Endothelial cell of umbilical vein (primary cell): ENCODE results near the gene DIP2C. TPM values are rescaled to one million over a fixed set of nuclear protein-coding genes. Genes with fewer than 3 reads are reported as not detected.
"Not testable (repeated sequence)": the region's sequence is repeated elsewhere in the genome, so short reads cannot be mapped to it uniquely, and the experiment has no call there.

Experiments
- BruUV-seq: library from RNA; stranded (reverse); fragments of 400-500 nt; replicated peaks from 2 replicates; lab custom pipeline; 2021; lab: Mats Ljungman, UMichigan
- CTCF ChIA-PET: fragments of 300-600, 350-600 bp; sonication (Branson Sonifier 250); formaldehyde crosslinking; loops from one replicate; lab custom pipeline; 2021; ENCODE audit warnings: antibody characterized with exemption, inconsistent platforms; lab: Charles Lee
- POLR2A ChIA-PET: fragments of 300-600, 350-600 bp; sonication (Branson Sonifier 250); formaldehyde crosslinking; loops from one replicate; lab custom pipeline; 2021; ENCODE audit warnings: antibody characterized with exemption, inconsistent platforms; lab: Charles Lee
- DNase-seq: peaks from one replicate; pipeline ENCODE4 v3.0.0-alpha.2; 2011; ENCODE audit warnings: low read depth, low spot score
- FAIRE-seq: peaks from 2 replicates; lab custom pipeline; 2011; peaks lifted over from hg19 to GRCh38; lab: Jason Lieb, UNC
- H2AFZ ChIP-seq: 2 replicates; pipeline ENCODE4 v1.6.0; 2012; ENCODE audit warnings: low read depth, low read length, control low read depth, inconsistent platforms
- H3K27ac ChIP-seq: 2 replicates; pipeline ENCODE4 v1.5.1; 2011; ENCODE audit warnings: low read depth, mild to moderate bottlenecking, control low read depth, low read length, moderate library complexity; ENCODE audit not compliant: insufficient read depth
- H3K27me3 ChIP-seq, 2 experiments: 2 replicates each; pipeline versions ENCODE4 v1.6.0 to v1.6.1; 2011; ENCODE audit warnings: low read length in 2 of 2, mixed read lengths in 1 of 2; ENCODE audit not compliant: control insufficient read depth in 2 of 2, insufficient read depth in 2 of 2
- H3K36me3 ChIP-seq, 2 experiments: 2 replicates in 1 of 2; 3 replicates in 1 of 2; pipeline ENCODE4 v1.5.1; 2011; ENCODE audit warnings: low read length in 2 of 2, mild to moderate bottlenecking in 1 of 2, moderate library complexity in 1 of 2; ENCODE audit not compliant: control insufficient read depth in 2 of 2, insufficient read depth in 2 of 2; ENCODE audit errors: extremely low read depth in 1 of 2
- H3K4me1 ChIP-seq: 3 replicates; pipeline ENCODE4 v1.5.1; 2011; ENCODE audit warnings: mild to moderate bottlenecking, low read length; ENCODE audit not compliant: control insufficient read depth, insufficient read depth; ENCODE audit errors: extremely low read depth
- H3K4me2 ChIP-seq: 2 replicates; pipeline ENCODE4 v1.6.1; 2011; ENCODE audit warnings: low read length, control low read depth, mixed read lengths; ENCODE audit not compliant: insufficient read depth
- H3K4me3 ChIP-seq, 3 experiments: fragments of 200-600 bp in 1 of 3; sonication (generic), shearing (Covaris generic) in 1 of 3; replicated peaks in 1 of 3; 2 replicates each; pipeline ENCODE4 v1.5.1; 2011 to 2016; ENCODE audit warnings: control low read depth in 3 of 3, low read length in 3 of 3, mild to moderate bottlenecking in 2 of 3, inconsistent platforms in 1 of 3, low read depth in 1 of 3, moderate library complexity in 1 of 3; ENCODE audit not compliant: insufficient read depth in 1 of 3
- H3K79me2 ChIP-seq: 2 replicates; pipeline ENCODE4 v1.6.0; 2012; ENCODE audit warnings: low read length, inconsistent platforms; ENCODE audit not compliant: control insufficient read depth, insufficient read depth
- H3K9ac ChIP-seq: replicated peaks from 2 replicates; pipeline ENCODE3; 2011; ENCODE audit warnings: low read length, control low read depth; ENCODE audit not compliant: insufficient read depth; ENCODE audit errors: extremely low read depth
- H3K9me1 ChIP-seq: replicated peaks from 3 replicates; pipeline ENCODE4 v1.6.0; 2011; ENCODE audit warnings: mild to moderate bottlenecking, low read length; ENCODE audit not compliant: control insufficient read depth, insufficient read depth; ENCODE audit errors: extremely low read depth
- H3K9me3 ChIP-seq: replicated peaks from 2 replicates; pipeline ENCODE4 v1.5.1; 2012; ENCODE audit warnings: low read length, inconsistent platforms; ENCODE audit not compliant: control insufficient read depth, insufficient read depth
- H4K20me1 ChIP-seq: replicated peaks from 2 replicates; pipeline ENCODE3; 2011; ENCODE audit warnings: mild to moderate bottlenecking, low read length; ENCODE audit not compliant: control insufficient read depth, insufficient read depth; ENCODE audit errors: extremely low read depth
- CTCF ChIP-seq, 2 donors: IDR thresholded peaks; 1 replicate in 1 of 2; 2 replicates in 1 of 2; pipeline ENCODE4 v1.5.1; 2011; ENCODE audit warnings: low read length in 2 of 2, mild to moderate bottlenecking in 2 of 2, moderate library complexity in 2 of 2, control low read depth in 1 of 2, inconsistent platforms in 1 of 2, low read depth in 1 of 2; ENCODE audit not compliant: insufficient read depth in 1 of 2; ENCODE audit errors: extremely low read depth in 1 of 2
- EZH2 ChIP-seq: IDR thresholded peaks from 2 replicates; pipeline ENCODE4 v1.6.1; 2012; ENCODE audit warnings: borderline replicate concordance, low read depth, mild to moderate bottlenecking, moderate library complexity, low read length, inconsistent platforms; ENCODE audit not compliant: severe bottlenecking
- GATA2 ChIP-seq: IDR thresholded peaks from 2 replicates; pipeline ENCODE4 v1.7.0; 2011; ENCODE audit warnings: low read depth, mild to moderate bottlenecking, moderate library complexity, mixed read lengths, low read length; ENCODE audit not compliant: insufficient read length, insufficient read depth
- MYC ChIP-seq: IDR thresholded peaks from one replicate; pipeline ENCODE4 v1.6.1; 2011; ENCODE audit warnings: mild to moderate bottlenecking, low read depth, low read length
- POLR2A ChIP-seq: IDR thresholded peaks from 2 replicates; pipeline ENCODE4 v1.6.1; 2012; ENCODE audit warnings: low read depth, mild to moderate bottlenecking, control low read depth, low read length
- dilution Hi-C: fragments of 300-500 bp; cut with MboI; formaldehyde crosslinking; loops from one replicate; pipeline ENCODE4 v1.15.0; 2019; ENCODE audit warnings: low sequenced_read_pairs; ENCODE audit not compliant: extremely low pct_ligation_motif_present
- intact Hi-C: fragments of 100-400 bp; cut with micrococcal nuclease; formaldehyde crosslinking; loops from one replicate; pipeline ENCODE4 v1.10.0; 2022
- polyA plus RNA-seq, 4 experiments: library from polyadenylated mRNA; depleted of rRNA in 3 of 4; stranded (reverse) in 3 of 4; unstranded in 1 of 4; fragments of >200 nt; gene quantifications; 2 replicates each; pipeline versions ENCODE4 v1.2.1 to v1.2.3, GENCODE V29; 2011 to 2012; ENCODE audit warnings: missing spikeins in 1 of 4
- total RNA-seq: library from RNA; stranded (reverse); gene quantifications from 2 replicates; pipeline ENCODE4 v1.2.3, GENCODE V29; 2021
- TF ChIP-seq, protein P1 (sequence below): IDR thresholded peaks from 2 replicates; pipeline ENCODE4 v1.6.1; 2011; ENCODE audit not compliant: insufficient read depth, insufficient read length

DIP2C gene
- total and polyA plus RNA-seq, 2 donors (not counting 3 experiments of a cell fraction or from before 2014, with no cell fraction given): 3.6 to 10.7 TPM

GRCh38 chr10:264160-265073 lies 425.1 kb downstream of the DIP2C start:
- FAIRE-seq, H3K9me3 ChIP-seq, H3K9ac ChIP-seq, POLR2A ChIA-PET, H3K4me2 ChIP-seq, H2AFZ ChIP-seq, H3K79me2 ChIP-seq, H3K4me1 ChIP-seq, H3K36me3 ChIP-seq, dilution Hi-C loops, H3K4me3 ChIP-seq, H3K27me3 ChIP-seq, H4K20me1 ChIP-seq, H3K27ac ChIP-seq, BruUV-seq, CTCF ChIA-PET, H3K9me1 ChIP-seq, DNase-seq: not testable (repeated sequence)
- intact Hi-C loops: loop anchor here (10.0 kb wide), 1 partner anchor 190 kb away; no protein-coding TSS in a partner anchor

DNA sequence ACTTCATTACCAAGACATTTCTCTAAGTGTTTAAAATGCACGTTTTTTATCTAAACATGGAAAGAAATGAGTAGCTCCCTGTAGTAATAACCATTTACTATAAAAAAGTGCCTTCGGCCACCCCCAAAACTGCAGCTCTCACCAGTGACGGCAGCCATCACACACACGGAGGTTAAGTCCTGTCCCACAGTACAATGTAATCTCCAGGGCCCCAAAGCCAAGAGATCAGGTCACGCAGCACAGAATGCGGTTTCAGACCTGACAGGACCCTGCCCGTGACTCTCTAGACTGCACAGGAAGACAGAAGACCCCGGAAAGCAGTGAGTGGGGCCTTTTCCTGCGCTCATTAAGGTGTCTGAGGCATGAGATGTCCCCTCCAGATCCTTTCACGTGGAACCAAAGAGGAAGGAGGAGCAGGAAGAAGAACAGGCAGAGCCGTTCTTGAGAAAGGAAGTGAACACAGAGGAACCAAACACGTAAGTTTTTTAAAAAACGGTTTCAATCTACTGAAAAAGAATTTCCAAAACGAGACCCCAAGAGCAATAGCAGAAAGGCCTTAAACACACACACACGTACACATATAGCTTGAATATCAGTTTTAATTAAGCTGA lies 428.5 kb downstream of the DIP2C start:
- H4K20me1 ChIP-seq: no peaks in the 10 kb centered on the region
- H3K4me3 ChIP-seq: no peak overlapping the region
- no peaks in the 10 kb centered on the region for H3K4me1 ChIP-seq
- H2AFZ ChIP-seq: no peak overlapping the region
- DNase-seq (no peak), FAIRE-seq (no peak)
- no peak overlapping the region for H3K9ac ChIP-seq
- no peaks in the 10 kb centered on the region for H3K36me3 ChIP-seq
- H3K9me3 ChIP-seq: no peaks in the 10 kb centered on the region
- dilution Hi-C loops (no loop called here), intact Hi-C loops (loop anchor here (10.0 kb wide), 1 partner anchor 194 kb away; no protein-coding TSS in a partner anchor)
- no peaks in the 10 kb centered on the region for H3K27me3 ChIP-seq
- no peaks in the 10 kb centered on the region for H3K9me1 ChIP-seq
- no peak overlapping the region for H3K27ac ChIP-seq
- TF ChIP-seq CTCF (IDR thresholded peaks at IDR 0.05; ENCODE audit: extremely low read depth in 1 of 2, insufficient read depth in 1 of 2, low read depth in 1 of 2, low read length in 2 of 2) (no peak), POLR2A (no peak), EZH2 (no peak), GATA2 (no peak), MYC (no peak)
- TF ChIP-seq, protein P1, sequence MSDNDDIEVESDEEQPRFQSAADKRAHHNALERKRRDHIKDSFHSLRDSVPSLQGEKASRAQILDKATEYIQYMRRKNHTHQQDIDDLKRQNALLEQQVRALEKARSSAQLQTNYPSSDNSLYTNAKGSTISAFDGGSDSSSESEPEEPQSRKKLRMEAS: no peak
- BruUV-seq: no TSS peak
- POLR2A ChIA-PET: no interaction called here
- H3K79me2 ChIP-seq: no peaks in the 10 kb centered on the region
- H3K4me2 ChIP-seq: no peak overlapping the region
- CTCF ChIA-PET: no interaction called here
